ENCODE measurements around the gene LDHD. TPM values are rescaled to one million over a fixed set of nuclear protein-coding genes. Genes with fewer than 3 reads are reported as not detected.

The LDHD gene
- total RNA-seq, 2 donors from 2014 or later: 28.8 to 65.6 TPM

DNA sequence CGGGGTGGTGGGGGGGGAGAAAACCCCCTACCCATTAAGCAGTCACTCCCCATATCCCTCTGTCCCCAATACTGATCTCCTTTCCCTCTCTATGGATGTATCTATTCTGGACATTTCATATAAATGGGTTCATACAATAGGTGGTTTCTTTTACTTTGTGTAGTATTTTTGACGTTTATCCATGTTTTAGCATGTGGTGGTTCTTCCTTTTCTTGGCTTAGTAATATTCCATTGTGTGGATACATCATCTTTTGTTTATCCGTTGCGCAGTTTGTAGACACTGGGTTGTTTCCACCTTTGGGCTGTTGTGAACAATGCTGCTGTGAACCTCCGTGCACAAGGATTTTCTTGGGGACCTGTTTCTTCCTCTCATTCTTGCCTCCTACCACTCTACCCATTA is 12.6 kb downstream of the LDHD start:
- H3K27me3 ChIP-seq: no peaks in the 10 kb centered on the region
- H3K27ac ChIP-seq: no peak overlapping the region
- H3K4me3 ChIP-seq: no peak overlapping the region
- no peak for DNase-seq (ENCODE audit: low spot score)
- H3K36me3 ChIP-seq: no peaks in the 10 kb centered on the region
- TF ChIP-seq, protein P1, sequence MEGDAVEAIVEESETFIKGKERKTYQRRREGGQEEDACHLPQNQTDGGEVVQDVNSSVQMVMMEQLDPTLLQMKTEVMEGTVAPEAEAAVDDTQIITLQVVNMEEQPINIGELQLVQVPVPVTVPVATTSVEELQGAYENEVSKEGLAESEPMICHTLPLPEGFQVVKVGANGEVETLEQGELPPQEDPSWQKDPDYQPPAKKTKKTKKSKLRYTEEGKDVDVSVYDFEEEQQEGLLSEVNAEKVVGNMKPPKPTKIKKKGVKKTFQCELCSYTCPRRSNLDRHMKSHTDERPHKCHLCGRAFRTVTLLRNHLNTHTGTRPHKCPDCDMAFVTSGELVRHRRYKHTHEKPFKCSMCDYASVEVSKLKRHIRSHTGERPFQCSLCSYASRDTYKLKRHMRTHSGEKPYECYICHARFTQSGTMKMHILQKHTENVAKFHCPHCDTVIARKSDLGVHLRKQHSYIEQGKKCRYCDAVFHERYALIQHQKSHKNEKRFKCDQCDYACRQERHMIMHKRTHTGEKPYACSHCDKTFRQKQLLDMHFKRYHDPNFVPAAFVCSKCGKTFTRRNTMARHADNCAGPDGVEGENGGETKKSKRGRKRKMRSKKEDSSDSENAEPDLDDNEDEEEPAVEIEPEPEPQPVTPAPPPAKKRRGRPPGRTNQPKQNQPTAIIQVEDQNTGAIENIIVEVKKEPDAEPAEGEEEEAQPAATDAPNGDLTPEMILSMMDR (IDR thresholded peaks at IDR 0.05): no peak
- H3K9me3 ChIP-seq: no peaks in the 10 kb centered on the region
- peaks cover 0 to 56% of the 10 kb centered on the region in 2 donors for H3K4me1 ChIP-seq

DNA sequence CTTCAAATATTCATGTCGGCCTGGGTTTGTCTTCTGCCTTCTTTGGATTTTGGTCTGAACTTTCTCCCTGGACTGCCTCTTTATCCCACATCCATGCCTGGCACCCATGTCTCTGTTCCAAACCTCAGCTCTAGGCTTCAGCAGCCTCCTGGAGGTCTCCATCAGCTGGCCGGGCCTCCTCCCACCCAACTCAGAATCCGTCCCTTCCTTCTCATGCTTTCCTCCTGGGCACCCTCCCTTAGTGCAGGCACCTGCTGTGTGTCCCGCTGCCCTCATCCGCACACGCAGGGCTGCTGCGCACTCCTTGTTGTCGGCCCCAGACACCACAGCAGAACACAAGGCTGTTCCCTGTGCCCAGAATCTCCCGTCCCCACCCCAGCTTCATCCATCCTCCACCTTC is 14.0 kb downstream of the LDHD start:
- H3K27ac ChIP-seq: no peak overlapping the region
- no peaks in the 10 kb centered on the region for H3K27me3 ChIP-seq
- no peak overlapping the region for H3K4me3 ChIP-seq
- no peaks in the 10 kb centered on the region for H3K9me3 ChIP-seq
- H3K4me1 ChIP-seq: peaks cover 0 to 59% of the 10 kb centered on the region in 2 donors
- no peaks in the 10 kb centered on the region for H3K36me3 ChIP-seq
- TF ChIP-seq, protein P1 (IDR thresholded peaks at IDR 0.05): no peak
- DNase-seq (ENCODE audit: low spot score): no peak

DNA sequence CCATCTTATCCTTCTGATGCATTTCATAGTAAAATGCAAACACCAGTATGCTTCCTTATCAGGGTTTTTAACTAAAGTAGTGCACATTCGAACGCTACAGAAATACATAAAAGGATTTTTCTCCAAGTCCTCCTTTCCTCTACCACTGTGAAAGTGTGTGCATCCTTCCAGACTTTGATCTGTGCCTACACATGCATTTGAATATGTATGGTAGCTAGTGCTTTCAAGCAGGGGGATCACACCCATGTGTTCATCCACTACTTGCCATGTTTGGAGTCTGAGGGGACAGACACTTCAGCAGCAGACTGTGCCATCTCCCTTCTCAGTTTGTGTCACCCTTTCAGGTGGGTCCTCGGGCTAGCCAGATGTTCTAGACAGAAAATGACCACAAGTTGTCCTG is 14.9 kb downstream of the LDHD start:
- Histone ChIP-seq H3K27ac (no peak overlapping the region), H3K9me3 (no peaks in the 10 kb centered on the region), H3K27me3 (no peaks in the 10 kb centered on the region), H3K36me3 (no peaks in the 10 kb centered on the region), H3K4me1 (peaks cover 0 to 51% of the 10 kb centered on the region in 2 donors), H3K4me3 (no peak overlapping the region)
- no peak for DNase-seq (ENCODE audit: low spot score)
- TF ChIP-seq, protein P1 (IDR thresholded peaks at IDR 0.05): no peak

DNA sequence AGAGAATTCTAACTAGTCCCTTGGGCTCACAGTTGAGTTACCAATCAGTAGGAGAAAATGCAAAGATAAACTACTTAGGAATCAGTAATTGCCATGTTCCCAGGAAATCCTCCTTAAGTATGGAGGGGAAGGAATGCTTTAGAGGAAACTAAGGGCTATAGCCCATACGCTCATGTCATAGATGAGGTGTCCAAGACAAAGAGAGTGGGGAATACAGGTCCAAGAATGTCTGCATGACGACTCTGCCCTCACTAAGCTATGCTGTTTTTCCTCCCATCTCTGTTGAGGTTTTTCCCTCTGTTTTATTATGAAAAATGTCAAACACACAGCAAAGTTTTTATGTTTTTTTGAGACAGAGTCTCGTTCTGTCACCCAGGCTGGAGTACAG is 16.0 kb downstream of the LDHD start:
- Histone ChIP-seq H3K27me3 (no peaks in the 10 kb centered on the region), H3K27ac (no peak overlapping the region), H3K4me1 (peaks cover 0 to 40% of the 10 kb centered on the region in 2 donors), H3K4me3 (no peak overlapping the region), H3K36me3 (no peaks in the 10 kb centered on the region), H3K9me3 (no peaks in the 10 kb centered on the region)
- DNase-seq (ENCODE audit: low spot score): no peak
- TF ChIP-seq, protein P1 (IDR thresholded peaks at IDR 0.05): no peak

DNA sequence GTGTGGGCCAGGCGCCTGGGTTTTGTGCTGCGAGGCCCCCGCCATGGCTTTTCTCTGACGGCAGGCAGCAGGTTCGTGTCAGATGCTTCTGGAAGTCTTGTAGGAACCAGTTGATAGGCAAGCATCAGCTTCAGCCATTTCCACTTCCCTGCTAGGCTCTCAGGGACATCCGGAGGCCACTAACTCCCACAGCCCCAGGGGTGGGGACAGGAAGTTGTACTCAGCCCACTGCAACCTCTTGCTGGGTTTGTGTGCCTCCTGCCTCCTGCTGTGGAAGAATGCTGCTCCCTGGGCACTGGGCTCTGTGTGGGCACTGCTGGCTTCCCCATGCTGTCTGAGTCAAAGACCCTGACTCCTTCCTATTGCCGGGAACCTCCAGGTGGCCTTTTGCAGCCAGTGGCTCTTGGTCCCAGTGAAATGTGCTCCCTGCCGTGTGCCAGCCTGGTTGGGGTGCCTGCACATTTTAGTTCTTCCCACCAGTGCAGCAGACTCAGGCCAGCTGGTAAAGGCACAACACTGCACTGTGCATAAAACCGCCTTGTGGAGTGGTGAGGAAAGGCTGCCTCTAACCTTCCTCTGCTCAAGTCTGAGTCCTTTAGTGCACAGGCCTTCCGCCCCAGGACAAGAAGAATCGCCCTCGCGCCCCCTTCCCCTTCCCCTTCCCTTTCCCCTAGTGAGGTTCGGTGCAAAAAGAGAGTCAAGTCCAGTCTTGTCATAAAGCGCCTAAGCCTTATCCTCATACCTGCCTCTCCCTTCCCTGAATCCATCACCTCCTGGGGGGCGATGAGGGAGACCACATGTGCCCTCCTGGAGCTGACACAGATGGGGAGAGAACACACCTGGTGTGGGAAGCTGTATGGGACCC is 16.6 kb downstream of the LDHD start:
- Histone ChIP-seq H3K27ac (no peak overlapping the region), H3K4me1 (peaks cover 0 to 34% of the 10 kb centered on the region in 2 donors)
- peak; percentile 62 for DNase-seq (ENCODE audit: low spot score)

More for the DNA sequence above, 16.6 kb downstream of the LDHD start:
- H3K4me3 ChIP-seq: no peak overlapping the region
- TF ChIP-seq, protein P1 (IDR thresholded peaks at IDR 0.05): peak in 1 of 2 donors; percentile 23
- H3K27me3 ChIP-seq: no peaks in the 10 kb centered on the region
- no peaks in the 10 kb centered on the region for H3K9me3 ChIP-seq
- H3K36me3 ChIP-seq: peaks cover 4% of the 10 kb centered on the region

Data from right atrium auricular region (tissue), 2 donors.